A549 (cell line): ENCODE results near the gene POMT2.

Source experiments
- CEBPB ChIP-seq, 2 experiments: fragments of >200 bp in 1 of 2; sonication (Bioruptor Twin) in 1 of 2; formaldehyde crosslinking in 1 of 2; IDR thresholded peaks; 2 replicates each; pipeline ENCODE4 v1.6.1; 2012 to 2016
- CTCF ChIP-seq: fragments of >200 bp; sonication (Bioruptor Twin); formaldehyde crosslinking; IDR thresholded peaks from 3 replicates; pipeline ENCODE4 v1.5.1; 2016
- EP300 ChIP-seq, 2 experiments: fragments of >200 bp; sonication (Bioruptor Twin); formaldehyde crosslinking; IDR thresholded peaks; 2 replicates in 1 of 2; 3 replicates in 1 of 2; pipeline ENCODE4 v1.6.1; 2016 to 2017
- JUN ChIP-seq, 2 experiments: fragments of >200 bp; sonication (Bioruptor Twin); formaldehyde crosslinking; IDR thresholded peaks; 2 replicates in 1 of 2; 3 replicates in 1 of 2; pipeline ENCODE4 v1.6.1; 2016 to 2017
- MAFK ChIP-seq: fragments of 450-650 bp; IDR thresholded peaks from 2 replicates; pipeline ENCODE4 v1.6.1; 2014; ENCODE audit not compliant: partially characterized antibody
- NFE2L2 ChIP-seq: fragments of 150-350 bp; conservative IDR thresholded peaks from 2 replicates; pipeline ENCODE4 v1.6.1; 2014; ENCODE audit warnings: low read length
- PHF8 ChIP-seq: fragments of 200-600 bp; sonication (generic); IDR thresholded peaks from 2 replicates; pipeline ENCODE4 v1.6.1; 2016; ENCODE audit warnings: low read depth, mild to moderate bottlenecking, antibody characterized with exemption, moderate library complexity, borderline replicate concordance
- RARB ChIP-seq: fragments of 250-450 bp; sonication (Bioruptor Pico); IDR thresholded peaks from 2 replicates; pipeline ENCODE4 v1.8.0; 2021; ENCODE audit warnings: mild to moderate bottlenecking, moderate library complexity

- no peak for TF ChIP-seq NFE2L2
- TF ChIP-seq CEBPB (IDR thresholded peaks at IDR 0.05) = no peak
- TF ChIP-seq CTCF = no peak
- no peak for TF ChIP-seq EP300 (IDR thresholded peaks at IDR 0.05)
- TF ChIP-seq RARB (CRISPR knock-in tag) = no peak
- no peak for TF ChIP-seq JUN (IDR thresholded peaks at IDR 0.05)
- TF ChIP-seq PHF8 = no peak
- TF ChIP-seq MAFK = no peak
Measured at GRCh38 chr14:77364146-77364545, 43.5 kb upstream of the POMT2 start.
